ENCODE data around the gene KRT8. TPM values are rescaled to one million over a fixed set of nuclear protein-coding genes. Genes with fewer than 3 reads are reported as not detected.
"Not testable (repeated sequence)": the region's sequence is repeated elsewhere in the genome, so short reads cannot be mapped to it uniquely, and the experiment has no call there.

Gene KRT8
- total RNA-seq, 1 experiment from 2014 or later = 39.2 TPM

DNA sequence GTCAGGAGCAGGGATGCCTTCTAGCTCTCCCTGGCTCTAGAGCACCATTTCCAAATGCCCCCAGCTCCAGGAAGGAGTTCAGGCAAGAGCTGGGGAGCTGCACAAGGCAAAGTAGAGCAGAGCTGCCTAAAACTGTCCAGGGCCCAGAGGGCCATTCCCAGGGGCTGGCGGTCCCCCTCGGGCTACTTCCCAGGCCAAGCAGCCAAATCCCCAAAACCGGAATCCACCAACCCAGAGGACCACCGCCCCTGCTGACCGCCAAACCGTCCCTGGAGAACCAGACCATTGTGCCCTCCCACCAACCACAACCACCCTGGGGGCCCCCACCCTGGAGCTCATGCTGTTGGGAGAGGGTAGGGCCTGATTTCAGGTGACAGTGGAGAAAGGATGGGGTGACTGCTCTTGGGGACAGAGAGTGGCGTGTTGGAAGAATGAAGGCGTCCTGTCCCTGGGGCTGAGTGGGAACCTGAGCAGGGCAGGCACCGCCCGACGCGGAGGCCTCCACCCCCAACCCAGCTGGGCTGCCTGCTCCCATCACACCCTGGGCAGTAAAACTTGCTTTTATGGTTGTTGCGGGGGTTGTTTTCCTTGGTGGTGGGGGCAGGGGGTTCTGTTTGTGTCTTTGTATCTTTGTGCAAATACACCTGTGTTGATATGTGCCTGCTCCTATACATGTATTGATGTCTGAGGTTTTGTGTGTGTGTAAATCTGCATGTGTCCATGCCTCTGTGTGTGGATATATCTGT lies 32.1 kb downstream of the KRT8 start:
- Histone ChIP-seq H3K9me3 (no peaks in the 10 kb centered on the region), H3K27me3 (no peaks in the 10 kb centered on the region), H3K36me3 (no peaks in the 10 kb centered on the region; the same call in 1 of the 2 replicates), H3K4me3 (no peak overlapping the region)
- no peak for DNase-seq

DNA sequence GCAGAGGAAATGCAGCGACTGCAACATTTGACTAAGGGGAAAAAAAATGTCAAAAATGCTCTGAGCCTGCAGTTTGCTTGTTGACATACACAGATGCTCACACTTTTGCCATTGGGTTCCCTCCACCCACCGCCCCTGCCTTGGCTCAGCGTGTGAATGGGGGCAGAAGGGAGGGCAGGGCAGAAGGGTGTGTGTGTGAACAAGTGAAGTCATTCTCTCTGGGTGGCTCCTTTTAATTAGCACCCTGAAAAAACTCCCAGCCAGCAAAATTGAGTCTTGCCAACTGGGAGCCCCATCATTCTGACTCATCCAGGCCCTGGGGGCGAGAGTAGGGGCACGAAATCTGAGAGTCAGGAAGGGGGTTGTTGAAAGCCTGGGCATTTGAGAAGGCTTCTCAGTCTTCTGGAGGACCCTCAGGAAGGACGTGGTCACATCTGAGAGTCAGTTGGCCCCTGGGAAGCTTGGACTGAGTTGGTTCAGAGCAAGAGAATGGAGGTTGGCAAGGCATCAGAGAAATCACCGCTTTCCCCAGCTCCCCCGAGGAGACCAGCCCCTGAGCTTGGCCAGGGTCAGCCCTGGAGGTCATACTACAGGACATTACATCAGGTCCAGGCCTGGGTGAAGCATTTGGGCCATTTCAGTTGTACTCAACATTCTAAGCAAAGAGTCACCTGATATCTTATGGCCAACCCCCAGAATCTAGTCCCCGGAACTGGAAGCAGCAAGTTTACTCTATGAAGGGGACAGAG lies 33.4 kb downstream of the KRT8 start:
- Histone ChIP-seq H3K36me3 (no peaks in the 10 kb centered on the region; the same call in 1 of the 2 replicates), H3K27me3 (no peaks in the 10 kb centered on the region), H3K4me3 (no peak overlapping the region), H3K9me3 (no peaks in the 10 kb centered on the region)
- peak; percentile 95 for DNase-seq

DNA sequence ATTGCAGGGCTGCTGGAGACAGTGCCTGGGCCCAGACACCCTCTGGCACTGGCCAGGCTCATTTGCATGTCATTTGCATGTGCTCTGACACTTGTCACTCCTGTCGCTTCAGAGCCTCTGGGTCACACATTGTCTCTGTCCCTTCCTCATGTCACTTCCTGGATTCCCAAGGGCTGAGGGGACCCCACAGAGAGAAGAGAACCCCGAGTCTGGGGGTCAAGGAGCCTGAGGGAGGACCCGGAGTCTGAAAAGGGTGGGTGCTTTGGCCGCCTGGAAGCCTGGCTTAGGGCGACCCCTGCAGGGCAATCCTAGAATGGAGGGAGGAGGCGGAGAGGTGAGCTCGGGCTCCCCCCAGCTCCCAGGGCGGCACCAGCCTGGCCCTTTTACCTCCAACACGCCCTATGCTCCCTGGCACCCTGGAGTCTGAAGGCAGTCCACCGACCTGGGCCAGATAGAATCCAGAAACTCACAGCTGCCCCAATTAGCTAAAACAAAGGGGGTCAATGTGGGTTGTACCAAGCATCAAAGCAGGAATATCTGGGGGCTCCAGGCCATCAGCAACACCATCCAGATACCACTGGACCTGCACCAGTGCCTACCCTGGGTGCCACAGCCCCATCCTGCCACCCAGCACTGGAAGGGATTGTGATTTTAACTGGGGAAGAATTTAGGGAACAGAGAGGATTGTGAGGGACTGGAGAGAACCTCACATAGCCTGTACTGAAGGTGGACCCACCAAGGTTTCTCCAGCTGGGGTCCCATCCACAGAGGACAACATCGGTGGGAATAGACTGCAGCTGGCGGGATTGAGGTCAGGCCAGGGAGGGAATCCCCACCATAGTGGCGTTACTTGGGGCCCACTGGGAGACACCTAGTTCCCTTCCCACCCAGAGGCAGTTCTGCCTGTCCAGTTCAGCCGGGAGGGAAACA lies 34.2 kb downstream of the KRT8 start:
- DNase-seq = peak; percentile 43
- Histone ChIP-seq H3K36me3 (no peaks in the 10 kb centered on the region; the same call in 1 of the 2 replicates), H3K4me3 (no peak overlapping the region), H3K9me3 (no peaks in the 10 kb centered on the region), H3K27me3 (no peaks in the 10 kb centered on the region)

DNA sequence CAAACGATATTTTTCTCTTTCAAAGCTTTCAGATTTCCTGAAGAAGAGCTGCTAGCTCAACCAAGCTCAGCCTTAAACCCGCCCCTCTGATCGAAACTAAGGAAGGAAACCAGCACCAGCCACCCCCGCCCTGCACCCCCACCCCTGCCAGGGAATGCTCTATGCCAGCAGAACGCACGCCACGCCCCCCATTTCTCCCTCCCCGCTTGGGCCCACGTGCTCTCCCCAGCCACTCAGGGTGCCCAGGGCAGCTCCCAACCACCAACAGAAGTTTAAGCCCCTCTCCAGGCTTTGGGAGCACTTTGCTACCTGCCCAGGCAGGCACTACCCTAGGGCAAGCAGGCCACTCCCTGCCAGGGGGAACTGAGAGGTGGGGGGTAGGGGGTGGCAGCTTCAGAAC lies 37.2 kb downstream of the KRT8 start:
- no peaks in the 10 kb centered on the region for H3K9me3 ChIP-seq
- H3K27me3 ChIP-seq = no peaks in the 10 kb centered on the region
- H3K4me3 ChIP-seq = no peak overlapping the region
- no peaks in the 10 kb centered on the region for H3K36me3 ChIP-seq
- DNase-seq = no peak

DNA sequence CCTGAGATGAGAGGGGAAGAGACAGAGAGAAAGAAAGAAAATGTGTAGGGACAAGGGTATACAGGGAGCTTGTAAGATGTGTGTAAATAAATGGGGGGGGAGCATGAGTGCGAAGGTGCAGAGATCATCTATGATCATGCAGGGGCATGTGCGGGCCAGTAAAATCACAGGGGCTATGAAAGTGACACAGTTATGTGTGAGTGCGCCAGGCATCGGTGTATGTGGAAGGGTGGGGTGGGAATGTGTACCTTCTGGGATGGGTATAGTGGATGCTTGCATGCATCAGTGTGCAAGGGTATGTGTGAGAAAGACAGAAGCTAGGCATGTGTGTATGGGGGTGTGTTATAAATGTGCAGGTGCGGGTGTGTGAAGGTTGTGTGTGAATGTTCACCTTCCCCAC lies 37.7 kb downstream of the KRT8 start:
- Histone ChIP-seq H3K27me3 (no peaks in the 10 kb centered on the region), H3K9me3 (no peaks in the 10 kb centered on the region), H3K4me3 (no peak overlapping the region), H3K36me3 (no peaks in the 10 kb centered on the region)
- no peak for DNase-seq

DNA sequence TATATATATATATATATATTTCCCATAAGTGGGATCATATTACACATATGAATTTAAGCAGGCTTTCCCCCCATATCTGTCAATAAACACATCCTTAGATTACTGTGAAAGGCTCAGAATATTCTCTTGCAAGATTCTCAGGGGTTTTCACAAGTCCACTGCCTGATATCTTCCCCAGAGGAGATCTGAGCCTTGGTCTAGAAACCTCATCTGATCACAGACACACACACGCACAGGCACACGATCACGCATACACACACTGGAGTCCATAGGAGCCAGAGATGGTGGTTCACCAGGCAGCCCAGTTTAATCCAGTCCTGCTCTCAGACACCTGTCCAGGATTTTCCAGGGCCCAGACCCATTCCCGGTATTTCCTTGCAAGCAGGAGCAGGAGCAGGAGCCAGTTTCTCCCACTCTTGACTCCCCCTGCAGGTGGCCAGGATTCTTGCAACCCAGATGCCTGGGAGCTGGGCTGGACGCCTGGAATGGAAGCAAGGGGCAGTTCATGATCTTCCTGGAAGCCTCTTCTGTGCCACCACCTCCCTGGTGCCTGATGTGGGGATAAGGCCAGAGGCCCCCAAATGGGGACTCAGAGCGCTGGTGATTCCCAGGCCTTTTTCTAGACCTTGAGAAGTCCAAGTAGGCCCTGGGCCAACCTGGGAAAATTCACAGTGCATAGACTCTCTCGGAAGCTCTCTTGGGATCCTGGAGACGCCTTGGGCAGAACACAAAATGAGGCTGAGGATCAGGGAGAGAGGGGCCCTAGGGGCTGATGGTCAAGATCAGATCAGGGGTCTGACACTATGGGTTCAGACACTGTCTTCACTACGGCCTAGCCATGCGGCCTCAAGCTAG lies 39.6 kb downstream of the KRT8 start:
- no peaks in the 10 kb centered on the region for H3K9me3 ChIP-seq
- H3K27me3 ChIP-seq = no peaks in the 10 kb centered on the region
- DNase-seq = peak; percentile 61
- H3K4me3 ChIP-seq = no peak overlapping the region
- H3K36me3 ChIP-seq = no peaks in the 10 kb centered on the region

DNA sequence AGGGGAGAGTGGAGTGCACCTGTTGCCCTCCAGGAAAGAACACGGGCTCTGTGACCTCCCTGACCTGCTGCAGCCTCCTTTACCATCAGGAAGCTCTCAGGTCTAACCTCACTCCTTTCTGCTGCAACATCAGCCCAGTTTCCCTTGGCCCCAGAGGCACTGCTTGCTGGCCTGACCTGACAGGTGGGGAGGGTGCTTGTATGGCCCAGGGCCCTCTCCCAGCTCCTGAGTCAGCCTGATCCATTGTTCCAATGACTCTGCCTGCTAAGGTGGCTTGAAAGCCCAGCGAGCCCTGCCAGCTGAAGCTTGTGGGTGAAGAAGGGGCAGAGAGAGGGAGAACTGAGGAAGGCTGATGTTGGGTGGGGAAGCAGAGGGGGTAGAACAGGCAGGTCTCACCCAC lies 42.9 kb downstream of the KRT8 start:
- H3K4me3 ChIP-seq = no peak overlapping the region
- H3K9me3 ChIP-seq = no peaks in the 10 kb centered on the region
- DNase-seq = no peak
- no peaks in the 10 kb centered on the region for H3K36me3 ChIP-seq
- H3K27me3 ChIP-seq = no peaks in the 10 kb centered on the region

DNA sequence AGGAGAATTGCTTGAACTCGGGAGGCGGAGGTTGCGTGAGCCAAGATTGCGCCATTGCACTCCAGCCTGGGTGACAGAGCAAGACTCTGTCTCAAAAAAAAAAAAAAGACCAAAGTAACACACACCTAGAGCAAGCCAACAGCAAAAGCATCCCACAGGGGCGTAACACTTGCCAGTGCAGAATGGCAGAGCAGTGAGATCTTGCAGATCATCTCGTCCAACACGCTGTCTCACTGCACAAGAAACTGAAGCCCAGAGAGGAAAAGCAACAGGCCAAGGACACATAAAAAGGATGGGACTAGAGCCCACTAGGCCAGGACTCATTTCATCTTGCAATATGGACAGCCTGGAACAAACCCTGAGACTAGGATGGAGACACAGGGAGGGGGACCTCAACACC lies 43.4 kb downstream of the KRT8 start:
- DNase-seq = no peak
- no peaks in the 10 kb centered on the region for H3K27me3 ChIP-seq
- H3K9me3 ChIP-seq = no peaks in the 10 kb centered on the region
- H3K4me3 ChIP-seq = no peak overlapping the region
- H3K36me3 ChIP-seq = no peaks in the 10 kb centered on the region

DNA sequence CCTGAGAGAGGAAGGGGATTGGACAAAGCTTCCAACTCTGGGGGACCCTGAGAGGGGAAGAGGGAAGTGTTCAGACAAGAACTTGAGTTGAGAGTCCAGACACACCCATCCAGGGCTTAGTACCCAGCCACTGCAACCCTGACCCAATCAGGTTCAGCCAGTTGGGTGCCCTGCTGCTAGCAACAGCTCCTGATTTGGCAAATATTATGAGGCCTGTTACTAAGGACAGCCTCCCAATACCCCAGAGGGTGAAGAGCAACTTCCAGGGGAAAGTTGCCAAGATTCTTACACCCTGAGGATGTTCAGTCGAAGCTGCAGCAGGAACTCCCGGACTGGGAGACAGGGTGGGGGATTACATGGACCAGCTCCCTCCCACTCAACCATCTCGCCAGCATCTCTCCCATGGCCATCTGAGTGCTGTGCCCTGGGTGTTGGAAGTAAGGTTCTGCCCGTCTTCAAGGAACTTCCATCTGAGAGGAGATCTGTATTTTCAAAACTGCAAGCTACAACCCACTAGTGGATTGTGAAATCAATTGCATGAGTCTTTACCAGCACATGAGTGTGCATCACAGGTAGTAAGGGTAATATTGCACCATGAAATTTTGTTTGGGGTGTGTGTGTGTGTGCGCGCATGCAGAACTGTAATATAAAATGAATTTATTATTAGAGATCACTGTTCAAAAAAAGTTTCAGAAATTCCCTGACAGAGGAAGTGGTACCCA lies 44.6 kb downstream of the KRT8 start:
- Histone ChIP-seq H3K9me3 (no peaks in the 10 kb centered on the region), H3K27me3 (no peaks in the 10 kb centered on the region), H3K4me3 (no peak overlapping the region), H3K36me3 (no peaks in the 10 kb centered on the region)
- peak; percentile 17 for DNase-seq

DNA sequence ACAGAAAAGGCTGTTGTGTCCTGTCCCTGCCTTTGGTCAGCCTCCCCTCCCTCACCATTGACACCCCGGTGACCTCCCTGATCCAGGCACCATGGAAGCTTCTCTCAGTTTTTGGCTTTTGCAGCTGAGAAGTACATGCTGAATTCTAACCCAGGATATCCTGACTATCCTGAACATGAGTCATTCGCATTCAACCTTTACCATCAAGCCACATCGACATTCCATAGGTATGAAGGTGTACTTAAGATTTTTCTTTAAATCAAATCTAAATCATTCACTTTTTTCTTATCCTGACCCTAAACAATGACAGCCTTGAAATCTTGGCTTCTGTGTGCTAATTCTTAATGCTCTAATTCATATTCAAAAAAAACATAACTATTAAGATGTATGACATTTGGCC lies 47.4 kb downstream of the KRT8 start:
- DNase-seq = no peak
- H3K4me3 ChIP-seq = no peak overlapping the region
- H3K36me3 ChIP-seq = no peaks in the 10 kb centered on the region
- no peaks in the 10 kb centered on the region for H3K27me3 ChIP-seq
- H3K9me3 ChIP-seq = no peaks in the 10 kb centered on the region

DNA sequence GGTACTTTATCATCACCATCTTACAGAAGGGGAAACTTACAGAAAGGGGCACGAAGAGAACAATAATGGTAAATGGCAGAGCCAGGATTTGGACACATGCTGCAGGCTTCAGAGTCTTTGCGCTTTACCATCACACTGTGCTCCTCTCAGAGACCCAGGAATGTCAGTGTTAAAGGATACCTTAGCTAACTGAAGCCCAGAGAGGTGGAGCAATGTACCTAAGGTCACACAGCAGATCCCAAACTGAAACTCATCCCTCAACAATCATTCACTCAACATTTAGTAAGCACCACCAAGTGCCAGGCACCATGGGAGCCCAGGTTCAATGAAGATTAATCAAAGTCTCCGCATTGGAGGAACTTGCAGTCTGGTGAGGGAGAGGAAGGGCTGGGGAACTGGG lies 48.1 kb downstream of the KRT8 start:
- Histone ChIP-seq H3K9me3 (no peaks in the 10 kb centered on the region), H3K36me3 (no peaks in the 10 kb centered on the region), H3K27me3 (no peaks in the 10 kb centered on the region), H3K4me3 (no peak overlapping the region)
- no peak for DNase-seq

DNA sequence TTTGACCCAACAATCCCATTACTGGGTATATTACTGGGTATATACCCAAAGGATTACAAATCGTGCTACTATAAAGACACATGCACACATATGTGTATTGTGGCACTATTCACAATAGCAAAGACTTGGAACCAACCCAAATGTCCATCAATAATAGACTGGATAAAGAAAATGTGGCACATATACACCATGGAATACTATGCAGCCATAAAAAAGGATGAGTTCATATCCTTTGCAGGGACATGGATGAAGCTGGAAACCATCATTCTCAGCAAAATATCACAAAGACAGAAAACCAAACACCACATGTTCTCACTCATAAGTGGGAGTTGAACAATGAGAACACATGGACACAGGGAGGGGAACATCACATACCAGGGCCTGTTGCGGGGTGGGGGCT lies 48.8 kb downstream of the KRT8 start:
- not testable (repeated sequence) for DNase-seq, H3K27me3 ChIP-seq, H3K36me3 ChIP-seq

DNA sequence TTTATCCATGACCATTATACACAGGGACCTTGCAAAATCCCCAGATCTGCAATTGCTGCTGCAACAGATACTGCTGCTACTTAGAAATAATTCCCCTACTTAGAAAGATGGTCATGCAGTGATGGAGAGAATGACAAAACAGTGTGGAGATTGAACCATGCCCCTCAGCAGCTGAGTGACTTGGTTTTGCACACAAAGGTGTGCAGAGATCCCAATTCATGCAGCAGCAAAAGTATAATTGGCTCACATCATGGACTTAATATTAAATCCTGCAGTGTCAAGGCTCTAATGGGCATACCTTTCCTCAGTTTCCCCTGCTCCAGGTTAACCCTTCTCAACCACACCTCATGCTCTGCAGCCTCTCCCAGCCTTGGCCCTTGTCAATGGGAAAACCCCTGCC lies 53.1 kb downstream of the KRT8 start:
- DNase-seq = no peak
- no peak overlapping the region for H3K4me3 ChIP-seq
- no peaks in the 10 kb centered on the region for H3K27me3 ChIP-seq
- no peaks in the 10 kb centered on the region for H3K9me3 ChIP-seq
- H3K36me3 ChIP-seq = no peaks in the 10 kb centered on the region

More for the DNA sequence above, 48.8 kb downstream of the KRT8 start:
- H3K4me3 ChIP-seq, H3K9me3 ChIP-seq: not testable (repeated sequence)

DNA sequence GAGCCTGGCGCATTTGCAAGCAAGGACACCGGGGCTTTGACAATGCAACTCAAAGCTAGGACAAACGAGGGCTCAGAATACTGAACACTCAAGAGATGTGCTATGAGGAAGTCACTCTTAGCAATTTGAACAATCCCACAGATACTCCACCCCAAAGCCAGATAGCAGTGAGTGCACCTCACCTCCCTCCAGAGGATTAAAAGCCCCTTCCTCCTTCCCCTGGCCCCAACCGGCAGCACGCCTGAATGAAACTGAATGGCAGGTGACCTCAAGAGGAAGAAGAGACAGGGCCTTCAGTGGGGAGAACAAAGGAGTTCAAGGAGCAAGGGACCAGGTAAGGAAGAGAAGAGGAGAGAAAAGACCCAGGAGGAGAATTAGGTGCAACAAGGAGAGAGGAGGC lies 54.2 kb downstream of the KRT8 start:
- no peaks in the 10 kb centered on the region for H3K9me3 ChIP-seq

DNA sequence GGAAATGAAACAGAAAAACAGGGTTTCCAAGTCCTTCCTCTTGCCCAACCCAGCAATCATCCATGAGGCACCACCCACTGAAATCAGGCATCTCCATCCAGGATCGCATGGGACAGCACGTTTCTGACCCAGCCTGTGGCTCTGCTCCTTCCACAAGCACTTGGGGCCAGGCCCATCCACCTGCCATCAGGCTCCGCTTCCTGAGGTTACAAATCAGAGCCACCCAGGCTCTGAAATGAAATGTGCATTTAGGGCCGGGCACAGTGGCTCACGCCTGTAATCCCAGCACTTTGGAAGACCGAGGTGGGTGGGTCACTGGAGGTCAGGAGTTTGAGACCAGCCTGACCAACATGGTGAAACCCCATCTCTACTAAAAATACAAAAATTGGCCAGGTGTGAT lies 55.4 kb downstream of the KRT8 start:
- no peak for DNase-seq
- Histone ChIP-seq H3K9me3 (no peaks in the 10 kb centered on the region), H3K27me3 (no peaks in the 10 kb centered on the region), H3K36me3 (no peaks in the 10 kb centered on the region), H3K4me3 (no peak overlapping the region)

More for the DNA sequence above, 54.2 kb downstream of the KRT8 start:
- H3K27me3 ChIP-seq = no peaks in the 10 kb centered on the region
- H3K36me3 ChIP-seq = no peaks in the 10 kb centered on the region
- no peak overlapping the region for H3K4me3 ChIP-seq
- no peak for DNase-seq

Measured in MG63 (cell line).